OCI-LY1 (cell line): ENCODE data around the gene IGSF3.

ENCODE experiments used
- EZH2 ChIP-seq: fragments of 200-600 bp; sonication (generic), shearing (Covaris generic); IDR thresholded peaks from 2 replicates; pipeline ENCODE4 v1.8.0; 2017; ENCODE audit warnings: borderline replicate concordance, mixed run types, mild to moderate bottlenecking, antibody characterized with exemption, low read length, moderate library complexity, mixed read lengths
- TF ChIP-seq, protein P1 (sequence below): fragments of 200-600 bp; sonication (generic), shearing (Covaris generic); IDR thresholded peaks from 2 replicates; pipeline ENCODE4 v1.5.1; 2017; ENCODE audit warnings: mild to moderate bottlenecking, antibody characterized with exemption, low read length, moderate library complexity, mixed read lengths

DNA sequence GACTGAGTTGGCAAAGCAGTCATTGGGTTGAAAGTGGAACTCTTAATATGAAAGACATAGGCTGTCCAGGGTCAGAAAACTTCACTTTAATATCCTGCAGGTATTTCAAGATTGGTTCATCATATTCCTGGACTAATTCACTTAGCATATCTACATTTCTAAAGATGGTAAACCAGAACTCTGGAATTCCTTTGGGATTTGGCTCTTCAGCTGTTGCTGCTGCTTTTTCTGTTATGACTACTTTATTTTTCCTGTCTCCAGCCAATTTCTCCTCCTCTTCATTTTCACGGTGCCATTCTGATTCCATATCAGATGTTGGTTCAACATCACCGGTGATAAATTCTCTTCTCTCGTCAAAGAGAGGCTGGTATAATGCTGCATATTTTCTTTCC is 134.1 kb downstream of the IGSF3 start:
- TF ChIP-seq, protein P1, sequence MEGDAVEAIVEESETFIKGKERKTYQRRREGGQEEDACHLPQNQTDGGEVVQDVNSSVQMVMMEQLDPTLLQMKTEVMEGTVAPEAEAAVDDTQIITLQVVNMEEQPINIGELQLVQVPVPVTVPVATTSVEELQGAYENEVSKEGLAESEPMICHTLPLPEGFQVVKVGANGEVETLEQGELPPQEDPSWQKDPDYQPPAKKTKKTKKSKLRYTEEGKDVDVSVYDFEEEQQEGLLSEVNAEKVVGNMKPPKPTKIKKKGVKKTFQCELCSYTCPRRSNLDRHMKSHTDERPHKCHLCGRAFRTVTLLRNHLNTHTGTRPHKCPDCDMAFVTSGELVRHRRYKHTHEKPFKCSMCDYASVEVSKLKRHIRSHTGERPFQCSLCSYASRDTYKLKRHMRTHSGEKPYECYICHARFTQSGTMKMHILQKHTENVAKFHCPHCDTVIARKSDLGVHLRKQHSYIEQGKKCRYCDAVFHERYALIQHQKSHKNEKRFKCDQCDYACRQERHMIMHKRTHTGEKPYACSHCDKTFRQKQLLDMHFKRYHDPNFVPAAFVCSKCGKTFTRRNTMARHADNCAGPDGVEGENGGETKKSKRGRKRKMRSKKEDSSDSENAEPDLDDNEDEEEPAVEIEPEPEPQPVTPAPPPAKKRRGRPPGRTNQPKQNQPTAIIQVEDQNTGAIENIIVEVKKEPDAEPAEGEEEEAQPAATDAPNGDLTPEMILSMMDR = no peak
- no peak for TF ChIP-seq EZH2
